Inflammatory macrophage treated with lipopolysaccharide for 4 hours (primary cell): ENCODE data around the gene SPATA3.

Experiments
- DNase-seq: peaks from one replicate; pipeline ENCODE4 v3.0.0-alpha.2; 2020

Gene SPATA3

DNA sequence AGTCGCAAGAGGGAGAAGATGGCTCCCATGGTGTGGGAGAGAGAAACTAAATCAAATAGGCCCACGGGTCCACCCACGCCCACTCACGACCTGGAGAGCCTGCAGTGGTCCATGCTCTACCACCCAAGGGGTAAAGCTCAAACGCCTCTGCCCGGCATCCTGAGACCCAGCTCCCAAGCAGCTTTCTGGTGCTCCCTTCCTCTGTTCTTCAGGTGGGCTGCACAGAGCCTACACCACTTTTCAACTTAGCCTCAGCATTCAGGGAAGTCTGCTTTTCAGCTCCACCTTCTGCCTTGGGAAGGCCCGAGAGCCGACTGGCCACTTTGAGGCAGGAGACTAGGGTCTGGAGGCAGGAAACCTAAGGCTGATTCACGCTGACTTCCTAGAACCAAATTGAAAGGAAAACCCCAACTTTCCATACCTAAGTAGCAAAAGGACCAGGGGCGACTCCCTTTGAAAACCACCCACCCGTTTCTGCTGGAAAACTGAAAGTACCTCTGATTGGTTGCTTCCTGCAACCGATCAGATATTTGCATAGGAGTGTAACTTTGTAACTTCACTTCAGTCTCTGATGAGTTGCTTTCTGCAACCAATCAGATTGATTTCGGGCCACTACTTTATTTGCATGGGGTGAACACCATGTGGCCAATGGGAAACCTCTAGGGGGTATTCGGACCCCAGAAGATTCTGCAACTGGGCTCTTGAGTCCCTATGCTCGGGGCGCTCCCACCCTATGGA lies 26.8 kb upstream of the SPATA3 start:
- DNase-seq: peak; percentile 53

DNA sequence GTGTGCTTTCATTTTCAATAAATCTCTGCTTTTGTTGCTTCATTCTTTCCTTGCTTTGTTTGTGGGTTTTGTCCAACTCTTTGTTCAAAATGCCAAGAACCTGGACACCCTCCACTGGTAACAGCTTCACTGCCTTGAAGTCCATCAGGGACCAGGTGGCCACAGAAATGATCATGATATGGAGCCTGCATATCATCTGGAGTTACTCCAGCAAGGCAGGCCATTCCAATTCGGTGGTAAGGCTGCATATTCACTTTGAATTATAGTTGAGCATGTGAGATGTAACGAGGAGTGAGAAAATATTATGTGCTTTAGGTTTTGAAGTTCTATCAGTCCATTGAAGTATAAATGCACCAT lies 26.3 kb upstream of the SPATA3 start:
- DNase-seq: no peak

DNA sequence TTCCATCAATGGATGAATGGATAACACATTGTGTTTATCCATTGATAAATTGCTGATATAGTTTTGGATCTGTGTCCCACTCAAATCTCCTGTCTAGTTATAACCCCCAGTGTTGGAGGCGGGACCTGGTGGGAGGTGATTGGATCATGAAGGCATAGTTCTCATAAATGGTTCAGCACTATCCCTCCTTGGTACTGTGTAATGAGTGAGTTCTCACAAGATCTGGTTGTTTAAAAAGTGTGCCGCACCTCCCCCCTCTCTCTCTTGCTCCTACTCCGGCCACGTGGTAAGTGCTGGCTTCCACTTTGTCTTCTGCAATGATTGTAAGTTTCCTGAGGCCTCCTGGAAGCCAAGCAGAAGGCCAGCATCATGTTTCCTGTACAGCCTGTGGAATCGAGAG lies 23.9 kb upstream of the SPATA3 start:
- DNase-seq: no peak

DNA sequence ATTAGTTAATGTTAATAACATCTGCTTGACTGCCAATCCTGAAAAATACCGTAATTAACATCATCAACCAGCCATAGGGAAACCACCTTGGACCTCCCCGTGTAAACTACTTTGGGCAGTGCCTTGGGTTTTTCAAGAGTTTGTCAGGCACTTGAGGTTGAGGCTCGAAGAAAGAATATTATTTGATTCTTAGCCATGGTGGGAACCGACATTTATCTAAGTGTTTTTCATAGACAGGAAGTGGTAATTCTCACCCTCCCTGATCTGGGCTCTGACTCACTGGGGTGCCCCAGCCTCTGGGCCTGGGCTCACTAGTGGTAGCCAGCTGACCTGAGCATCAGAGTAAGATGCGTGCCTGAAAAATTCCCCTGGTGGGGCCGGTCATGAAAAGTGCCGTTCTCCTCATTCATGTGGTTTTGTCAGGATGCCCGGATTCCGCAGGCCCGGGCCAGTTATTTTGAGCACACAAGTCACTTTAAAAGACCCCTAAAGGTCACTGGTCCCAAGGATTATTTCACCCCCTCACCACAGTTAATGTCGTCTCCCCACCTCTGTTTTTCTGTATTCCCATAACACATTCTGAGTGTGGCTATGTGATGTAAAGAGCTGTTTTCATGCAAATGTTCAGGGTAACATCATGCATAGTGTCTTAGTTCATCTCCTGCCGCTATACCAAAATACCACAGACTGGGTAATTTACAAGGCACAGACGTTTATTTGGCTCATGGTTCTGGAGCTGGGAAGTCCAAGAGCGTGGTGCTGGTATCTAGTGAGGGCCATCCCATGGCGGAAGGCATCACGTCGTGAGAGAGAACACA lies 21.6 kb upstream of the SPATA3 start:
- peak; percentile 65 for DNase-seq

DNA sequence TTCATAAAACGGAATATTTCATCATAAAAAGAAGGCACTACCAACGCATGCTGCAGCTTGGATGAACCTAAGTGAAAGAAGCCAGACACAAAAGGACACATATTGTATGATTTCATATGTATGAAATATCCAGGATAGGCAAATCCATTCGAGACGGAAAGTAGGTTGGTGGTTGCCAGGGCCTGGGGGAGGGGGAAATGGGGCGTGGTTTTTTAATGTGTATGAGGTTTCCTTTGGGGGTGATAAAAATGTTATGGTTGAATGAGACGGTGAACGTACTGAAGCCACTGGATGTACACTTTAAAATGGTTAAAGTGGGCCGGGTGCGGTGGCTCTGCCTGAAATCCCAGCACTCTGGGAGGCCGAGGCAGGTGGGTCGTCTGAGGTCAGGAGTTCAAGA lies 20.0 kb upstream of the SPATA3 start:
- DNase-seq: no peak

DNA sequence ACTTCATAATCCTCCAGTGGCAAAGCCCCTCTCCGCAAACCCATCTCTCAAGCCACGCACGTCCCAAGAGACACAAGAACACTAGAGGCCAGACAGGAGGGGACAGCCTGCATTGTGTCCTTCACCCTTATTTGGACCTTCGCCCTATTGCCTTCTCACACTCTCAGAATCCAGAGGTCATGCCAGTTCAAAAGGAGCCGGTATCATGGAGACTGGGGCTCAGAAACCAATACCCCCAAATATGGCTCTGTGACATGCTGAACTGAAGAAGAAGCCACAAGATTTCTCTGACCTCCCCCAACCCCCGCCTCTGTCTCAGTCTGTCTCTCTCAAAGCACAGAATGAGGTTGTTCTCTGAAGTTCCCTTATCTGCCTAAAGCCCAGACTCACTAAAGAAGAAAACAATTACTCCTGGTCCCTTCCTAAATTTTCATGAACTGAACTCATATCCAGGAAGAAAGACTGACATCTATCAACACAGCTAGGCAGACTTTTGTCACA lies 19.2 kb upstream of the SPATA3 start:
- DNase-seq: no peak

DNA sequence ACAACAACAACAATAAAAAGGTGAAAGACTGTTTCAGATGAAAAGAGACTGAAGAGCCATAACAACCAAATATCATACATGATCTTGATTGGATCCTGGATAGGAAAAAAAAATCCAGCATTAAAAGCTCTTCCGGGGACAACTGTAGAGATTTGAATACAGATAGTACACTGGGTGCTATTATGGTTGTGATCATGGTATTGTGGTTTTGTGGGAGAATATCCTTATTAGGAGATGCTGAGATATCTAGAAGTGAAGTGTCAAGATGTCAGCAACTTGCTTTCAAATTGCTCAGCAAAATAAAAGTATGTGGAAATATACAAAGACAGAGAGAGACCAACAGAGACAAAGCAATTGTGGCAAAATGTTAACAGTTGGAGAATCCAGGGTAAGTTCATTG lies 15.5 kb upstream of the SPATA3 start:
- DNase-seq: no peak

DNA sequence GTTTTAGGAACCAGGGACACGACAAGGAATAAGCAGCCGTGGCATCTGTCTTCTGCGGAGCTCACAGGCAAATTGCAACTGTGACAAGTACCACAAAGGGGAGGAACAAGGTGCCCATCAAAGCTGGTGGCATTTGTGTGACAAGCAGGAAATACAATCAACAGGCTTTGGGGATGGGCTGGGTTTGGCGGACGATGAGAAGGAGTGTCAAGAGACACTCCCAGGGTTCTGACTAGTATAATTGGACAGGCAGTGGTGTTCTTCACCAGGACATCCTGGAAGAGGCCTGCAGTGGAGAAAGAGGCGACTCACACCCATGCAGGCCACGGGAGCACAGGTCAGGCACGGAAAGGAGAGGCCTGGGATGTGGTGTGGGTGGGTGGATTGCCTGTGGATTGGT lies 14.2 kb upstream of the SPATA3 start:
- no peak for DNase-seq

DNA sequence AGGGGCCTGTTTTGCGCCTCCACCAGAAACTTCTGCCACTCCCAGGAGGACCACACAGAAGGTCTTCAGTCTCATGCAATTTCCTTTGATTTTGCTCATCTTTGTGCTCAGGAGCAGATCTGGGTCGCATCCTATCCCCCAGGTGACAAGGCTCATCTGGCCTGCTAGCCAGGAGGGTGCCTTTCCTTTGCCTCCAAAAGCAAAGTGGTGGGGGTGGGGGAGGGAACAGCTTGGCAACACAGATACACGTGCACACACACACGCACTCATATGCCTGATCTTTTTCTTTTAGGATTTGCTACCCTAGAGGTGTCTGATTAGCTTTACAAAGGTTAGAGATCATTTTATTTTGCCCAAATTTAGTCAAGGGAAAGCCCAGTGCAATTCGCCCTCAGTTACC lies 13.8 kb upstream of the SPATA3 start:
- DNase-seq: no peak

DNA sequence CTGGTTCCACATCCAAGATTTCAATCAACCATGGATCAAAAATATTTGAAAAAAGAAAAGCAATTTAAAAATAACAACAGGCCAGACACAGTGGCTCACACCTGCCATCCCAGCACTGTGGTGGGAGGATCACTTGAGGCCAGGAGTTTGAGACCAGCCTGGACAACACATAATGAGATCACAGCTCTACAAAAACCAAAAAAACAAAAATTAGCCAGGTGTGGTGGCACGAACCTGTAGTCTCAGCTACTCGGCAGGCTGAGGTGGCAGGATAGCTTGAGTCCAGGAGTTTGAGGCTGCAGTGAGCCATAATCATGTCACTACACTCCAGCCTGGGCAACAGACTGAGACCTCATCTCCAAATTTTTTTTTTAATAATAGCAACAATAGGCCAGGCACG lies 13.4 kb upstream of the SPATA3 start:
- DNase-seq: no peak

DNA sequence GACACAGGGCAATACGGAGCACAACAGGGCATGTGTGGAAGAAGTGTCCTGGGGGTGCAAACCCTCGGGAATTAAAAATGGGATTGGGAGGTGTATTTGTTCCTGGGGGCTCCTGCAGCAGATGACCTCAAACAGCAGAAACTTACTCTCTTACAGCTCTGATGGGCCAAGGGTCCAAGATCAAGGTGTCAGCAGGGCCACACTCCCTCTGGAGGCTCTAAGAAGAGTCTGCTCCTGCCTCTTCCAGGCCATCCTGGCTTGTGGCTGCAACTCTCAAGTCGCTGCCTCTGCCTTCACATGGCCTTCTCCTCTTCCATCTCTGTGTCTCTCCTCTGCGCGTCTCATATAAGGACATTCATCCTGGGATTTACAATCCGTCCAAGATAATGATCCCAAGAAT lies 12.4 kb upstream of the SPATA3 start:
- no peak for DNase-seq

DNA sequence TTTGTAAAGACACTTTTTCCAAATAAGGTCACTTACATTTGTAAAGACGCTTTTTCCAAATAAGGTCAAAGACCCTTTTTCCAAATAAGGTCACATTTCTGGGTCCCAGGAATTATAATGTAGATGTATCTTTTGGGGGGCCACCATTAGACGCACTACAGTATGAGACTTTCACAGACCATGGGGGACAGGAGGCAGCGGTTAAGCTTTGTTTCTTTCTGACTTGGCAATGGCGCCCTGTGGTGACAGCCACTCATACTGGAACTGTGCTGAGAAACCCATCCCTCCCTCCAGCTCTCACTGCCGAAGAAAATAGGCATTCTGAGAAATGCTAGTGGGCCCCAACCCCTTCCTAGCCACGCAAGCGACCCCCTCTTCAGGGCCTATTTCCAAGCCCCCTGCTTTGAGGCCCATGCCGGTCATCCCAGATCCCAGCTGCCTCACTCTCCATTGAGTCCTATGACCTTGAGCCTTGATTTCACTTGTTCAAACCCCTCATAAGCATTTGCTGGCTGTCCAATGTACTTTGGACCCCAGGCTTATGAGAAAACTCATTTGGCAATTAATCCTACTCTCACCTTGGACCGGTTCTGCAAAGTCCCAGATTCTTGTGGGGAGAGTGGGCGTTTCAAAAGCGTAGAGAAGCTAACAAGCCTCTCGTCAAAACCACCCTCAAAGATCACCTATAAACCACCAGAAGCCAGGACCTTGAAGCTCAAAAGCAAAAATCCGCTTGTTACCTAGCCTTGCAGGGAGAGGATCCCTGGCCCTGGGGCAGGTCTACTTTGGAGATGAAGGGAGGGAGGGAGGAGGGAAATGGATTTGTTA lies 11.3 kb upstream of the SPATA3 start:
- DNase-seq: no peak

DNA sequence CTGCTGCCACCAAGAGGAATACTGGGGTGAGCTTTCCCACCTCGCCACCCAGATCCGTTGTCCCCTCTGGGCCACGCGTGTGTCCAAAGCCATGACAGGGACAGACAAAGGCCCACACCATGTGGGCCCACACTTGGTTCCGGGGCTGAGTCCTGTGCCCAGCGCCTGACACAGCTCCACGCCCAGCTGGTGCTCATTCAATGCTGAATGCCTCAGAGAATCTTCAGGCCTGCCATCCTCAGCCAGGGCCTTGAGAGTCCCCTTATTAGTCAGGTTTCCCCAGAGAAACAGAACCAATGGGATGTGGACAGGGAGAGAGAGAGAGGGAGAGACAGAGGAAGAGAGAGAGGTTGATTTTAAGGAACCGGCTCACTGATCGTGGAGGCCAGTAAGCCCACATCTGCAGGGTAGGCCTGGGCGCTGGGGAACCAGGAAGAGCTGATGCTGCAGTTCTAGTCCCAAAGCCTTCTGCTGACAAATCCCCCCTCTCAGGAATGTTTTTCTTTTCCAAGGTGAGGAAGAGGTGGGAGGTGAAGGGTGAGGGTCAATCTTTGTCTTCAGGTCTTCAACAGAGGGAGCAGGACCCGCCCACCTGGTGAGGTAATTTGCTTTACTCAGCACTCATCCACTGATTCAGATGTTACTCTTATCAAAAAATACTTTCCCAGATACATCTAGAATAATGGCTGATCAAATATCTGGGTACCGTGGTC lies 10.2 kb upstream of the SPATA3 start:
- no peak for DNase-seq

DNA sequence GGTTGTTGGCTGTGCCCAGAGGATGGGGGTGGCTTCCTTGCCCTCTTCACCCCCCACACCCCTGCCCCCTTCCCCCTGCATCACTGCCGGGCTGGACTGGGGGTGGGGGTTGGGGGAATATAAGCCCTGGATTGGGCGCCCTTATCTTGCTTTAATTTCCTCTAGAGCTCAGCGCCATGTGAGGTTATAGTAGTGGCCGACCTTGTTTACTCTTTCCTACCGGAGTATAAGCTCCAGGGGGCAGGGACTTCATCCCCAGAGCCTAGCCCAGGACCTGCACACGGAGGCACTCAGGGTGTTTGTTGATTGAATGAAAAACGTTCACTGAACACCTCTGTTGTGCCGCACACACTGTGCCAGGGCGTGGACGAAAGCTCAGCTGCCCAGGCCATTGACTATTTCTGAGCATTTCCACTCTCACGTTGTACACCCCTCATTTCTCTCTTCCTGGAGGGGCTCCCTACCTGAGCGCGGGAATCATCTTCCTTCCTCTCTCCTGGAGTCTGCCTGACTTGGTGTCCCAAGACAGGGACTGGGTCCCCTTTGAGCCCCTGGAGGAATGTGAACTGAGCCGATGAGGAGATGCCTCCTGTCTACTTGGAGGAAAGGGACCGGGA lies 9.3 kb upstream of the SPATA3 start:
- DNase-seq: no peak

DNA sequence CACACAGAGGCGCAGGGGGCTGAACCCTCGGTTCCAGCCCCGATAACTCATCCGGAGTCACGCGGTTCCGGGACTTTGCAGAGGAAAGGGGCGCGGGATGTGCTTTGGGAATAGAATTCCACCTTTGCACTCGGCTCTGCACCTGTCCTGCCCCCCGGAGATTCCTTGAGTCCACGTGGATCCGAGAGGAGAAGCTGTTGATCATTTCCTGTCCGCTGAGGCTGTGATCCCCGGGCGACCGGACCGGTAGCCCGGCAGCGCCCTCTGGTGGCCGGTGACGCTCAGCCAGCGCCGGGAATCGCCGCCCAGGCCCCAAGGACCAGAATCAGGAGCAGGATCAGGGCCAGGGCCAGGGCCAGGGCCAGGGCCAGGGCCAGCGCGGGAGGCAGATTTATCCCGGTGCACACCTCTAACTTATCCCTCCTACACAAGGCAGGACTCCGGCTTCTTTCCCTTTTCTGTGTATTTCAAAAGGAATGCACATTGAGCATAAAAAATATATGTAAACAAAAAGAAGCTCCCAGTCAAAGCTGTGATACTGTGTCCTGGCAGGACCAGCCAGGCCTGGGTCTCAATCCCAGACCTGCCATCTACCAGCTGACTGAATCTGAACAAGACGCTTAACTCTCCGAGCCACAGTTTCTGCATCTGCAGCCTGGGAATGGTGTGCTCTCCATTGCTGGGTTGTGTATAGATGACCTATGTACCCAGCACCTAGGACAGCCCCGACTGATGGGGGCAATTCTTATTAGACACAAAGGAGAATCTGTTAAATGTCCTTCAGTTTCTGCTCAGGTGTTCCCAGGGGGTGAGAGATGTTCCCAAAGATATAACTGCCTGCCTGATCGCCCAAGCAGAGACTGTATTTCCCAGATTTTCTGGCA lies 8.5 kb upstream of the SPATA3 start:
- DNase-seq: peak; percentile 70

DNA sequence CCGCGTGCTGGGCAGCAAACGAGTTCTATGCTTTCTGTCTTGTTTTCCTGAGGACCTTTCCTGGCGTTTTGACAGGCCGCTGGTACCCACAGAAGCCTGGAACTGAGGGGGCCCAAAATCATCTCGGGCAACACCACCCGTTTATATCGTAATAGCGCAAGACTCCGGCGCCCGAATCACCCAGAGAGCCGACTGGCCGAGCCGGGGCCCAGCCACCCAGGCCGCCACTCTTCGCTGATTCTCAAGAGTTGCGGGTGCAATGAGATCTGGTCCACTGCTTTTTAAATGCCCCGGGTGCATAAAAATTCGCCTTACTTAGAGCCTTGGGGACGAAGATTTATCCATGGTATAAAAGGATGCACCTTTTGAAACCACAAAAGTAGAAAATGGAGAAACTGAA lies 6.2 kb upstream of the SPATA3 start:
- DNase-seq: no peak

DNA sequence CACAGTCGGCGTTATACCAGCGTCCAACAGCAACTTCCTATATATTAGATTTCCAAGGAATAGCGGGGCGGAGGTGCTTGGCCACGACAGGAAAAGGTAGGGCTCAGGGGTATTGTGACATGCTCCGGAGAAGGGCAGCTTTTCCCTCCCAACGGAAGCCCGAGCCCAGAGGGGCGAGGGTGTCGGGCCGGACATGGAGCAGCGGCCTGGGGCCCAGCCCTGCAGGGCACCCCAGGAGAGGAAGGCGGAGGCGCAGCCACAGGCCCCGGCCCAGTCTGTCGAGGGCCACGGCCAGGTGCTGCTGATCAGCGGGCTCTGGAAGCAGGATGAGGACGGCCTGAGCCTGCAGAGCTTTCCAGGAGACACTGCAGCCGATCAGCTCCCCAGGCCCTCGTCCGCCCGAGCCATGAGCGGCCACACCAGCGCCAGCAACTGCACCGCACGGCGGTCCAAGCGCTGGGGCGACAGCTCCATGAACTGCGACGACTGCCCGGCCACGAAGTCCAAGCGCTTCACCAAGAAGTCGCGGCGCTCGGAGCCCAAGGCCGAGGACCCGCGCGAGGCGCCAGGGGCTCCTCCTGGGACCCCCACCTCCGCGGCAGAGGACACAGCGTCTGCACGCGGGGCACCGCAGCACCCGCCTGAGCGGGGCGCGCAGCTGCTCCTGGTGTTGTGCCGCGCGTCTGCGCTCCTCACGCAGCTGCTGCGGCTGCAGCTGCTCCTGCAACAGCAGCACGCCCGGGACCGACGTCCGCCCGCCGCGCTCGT lies 5.6 kb upstream of the SPATA3 start:
- DNase-seq: no peak

DNA sequence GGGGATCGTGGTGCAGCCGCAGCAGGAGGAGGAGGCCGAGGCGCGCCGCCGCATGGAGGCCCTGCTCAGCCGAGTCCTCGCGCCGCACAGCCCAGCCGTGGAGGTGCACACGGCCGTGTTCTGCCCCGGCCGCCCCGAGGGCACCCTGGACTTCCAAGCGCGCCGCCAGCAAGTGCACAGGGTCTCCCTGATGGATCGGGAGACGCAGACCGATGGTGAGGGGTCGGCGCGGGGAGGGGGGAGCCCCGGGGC lies 5.1 kb upstream of the SPATA3 start:
- no peak for DNase-seq

DNA sequence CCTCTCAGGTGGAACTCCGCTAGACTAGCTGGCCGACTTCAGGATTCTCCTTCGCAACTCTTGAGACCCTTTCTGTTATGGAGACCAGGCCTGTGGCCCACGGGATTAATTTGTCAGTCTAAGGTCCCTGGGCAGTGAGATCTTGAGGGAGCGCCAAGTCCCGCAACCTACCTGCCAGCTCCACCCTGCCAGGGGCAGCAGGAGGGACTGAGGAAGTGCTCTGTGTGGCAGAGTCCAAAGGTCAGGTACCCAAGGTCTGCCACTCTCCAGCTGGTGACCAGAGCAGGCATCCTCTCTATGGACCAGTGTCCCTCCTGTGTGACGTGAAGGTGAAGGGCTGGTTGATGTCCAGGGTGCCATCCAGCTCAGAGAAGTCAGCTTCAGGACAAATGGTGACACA lies 4.3 kb upstream of the SPATA3 start:
- no peak for DNase-seq

DNA sequence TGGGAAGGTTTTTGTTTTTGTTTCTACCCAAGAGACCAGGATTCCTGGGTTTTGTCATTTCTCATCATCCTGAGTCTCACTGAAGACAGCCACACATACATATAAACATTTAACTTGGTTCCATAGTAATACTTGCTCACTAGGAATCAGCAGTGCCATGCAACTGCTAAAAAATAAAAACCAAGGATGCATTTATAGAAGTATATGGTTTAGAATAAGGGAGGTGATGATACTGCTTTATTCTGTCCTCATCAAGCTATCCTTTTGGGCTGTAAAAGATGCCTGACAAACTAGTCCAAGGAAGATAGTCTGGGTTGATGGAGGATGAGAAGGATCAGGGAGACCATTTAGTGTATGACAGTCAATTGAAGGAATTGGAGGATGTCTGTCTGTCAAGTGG lies 740 bp downstream of the SPATA3 start:
- DNase-seq: no peak

DNA sequence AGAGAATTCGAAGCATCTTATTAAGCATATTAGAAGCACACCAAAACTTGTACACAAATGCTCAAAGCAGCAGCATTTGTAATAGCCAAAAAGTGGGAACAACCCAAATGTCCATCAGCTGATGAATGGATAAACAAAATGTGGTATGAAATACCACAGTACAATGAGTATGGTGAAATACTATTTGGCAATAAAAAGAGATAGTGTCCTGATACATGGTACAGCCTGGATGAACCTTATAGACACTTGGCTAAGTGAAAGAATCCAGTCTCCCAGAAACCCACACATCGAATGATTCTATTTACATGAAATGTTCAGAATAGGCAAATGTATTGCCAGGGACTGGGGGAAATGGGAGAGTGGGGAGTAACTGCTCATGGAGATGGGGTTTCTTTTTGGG lies 3.0 kb downstream of the SPATA3 start:
- DNase-seq: no peak
